Esophagus muscularis mucosa (tissue), 4 donors: ENCODE measurements around the gene STAT1. TPM values are rescaled to one million over a fixed set of nuclear protein-coding genes. Genes with fewer than 3 reads are reported as not detected.

ENCODE experiments used
- DNase-seq: peaks from one replicate; pipeline ENCODE4 v3.0.0-alpha.2; 2017; ENCODE audit errors: extremely low spot score
- H3K27ac ChIP-seq, 4 donors: fragments of 200-600 bp; sonication (generic); replicated peaks in 1 of 4; 1 replicate in 3 of 4; 2 replicates in 1 of 4; pipeline ENCODE4 v1.5.1; 2016 to 2019; ENCODE audit warnings: mild to moderate bottlenecking in 1 of 4
- H3K27me3 ChIP-seq, 4 donors: fragments of 200-600 bp; sonication (generic); one replicate each; pipeline versions ENCODE4 v1.5.1 to v1.6.0; 2016 to 2019
- H3K36me3 ChIP-seq, 4 donors: fragments of 200-600 bp; sonication (generic); one replicate each; pipeline ENCODE4 v1.5.1; 2016 to 2019
- H3K4me1 ChIP-seq, 4 donors: fragments of 200-600 bp; sonication (generic); one replicate each; pipeline ENCODE4 v1.5.1; 2016 to 2019
- H3K4me3 ChIP-seq, 4 donors: fragments of 200-600 bp; sonication (generic); 1 replicate in 2 of 4; 2 replicates in 2 of 4; pipeline ENCODE4 v1.5.1; 2016 to 2019; ENCODE audit warnings: mild to moderate bottlenecking in 4 of 4, moderate library complexity in 1 of 4
- H3K9me3 ChIP-seq, 4 donors: fragments of 200-600 bp; sonication (generic); 1 replicate in 3 of 4; 2 replicates in 1 of 4; pipeline ENCODE4 v1.5.1; 2016 to 2019
- CTCF ChIP-seq, 3 experiments: fragments of 200-600 bp in 2 of 3; fragments of 450-650 bp in 1 of 3; sonication (generic) in 2 of 3; IDR thresholded peaks; one replicate each; pipeline ENCODE4 v1.5.1; 2017 to 2019; ENCODE audit warnings: antibody characterized with exemption in 3 of 3, mild to moderate bottlenecking in 2 of 3, moderate library complexity in 1 of 3
- EP300 ChIP-seq: sonication (generic); formaldehyde crosslinking; IDR thresholded peaks from one replicate; pipeline ENCODE4 v1.6.1; 2017; ENCODE audit warnings: antibody characterized with exemption
- POLR2A ChIP-seq: fragments of 450-650 bp; IDR thresholded peaks from one replicate; pipeline ENCODE4 v1.6.1; 2017; ENCODE audit warnings: antibody characterized with exemption, moderate library complexity, mild to moderate bottlenecking, low read depth
- POLR2AphosphoS5 ChIP-seq, 2 donors: sonication (generic); formaldehyde crosslinking; IDR thresholded peaks; one replicate each; pipeline ENCODE4 v1.6.1; 2017; ENCODE audit warnings: antibody characterized with exemption in 2 of 2
- WGBS: methylation state at CpG from one replicate; pipeline ENCODE4 v1.1.5; 2018; 5-methylcytosine and 5-hydroxymethylcytosine counted together
- intact Hi-C: fragments of 100-400 bp; cut with DNase I; formaldehyde crosslinking; loops from one replicate; pipeline ENCODE4 v1.15.1; 2023
- total RNA-seq, 4 donors: library from RNA; depleted of rRNA; stranded (reverse); fragments of >200 nt; gene quantifications; one replicate each; pipeline versions ENCODE4 v1.1.0 to v1.2.1, GENCODE V29; 2016

Gene STAT1
- total RNA-seq, 4 donors from 2014 or later: 44.2 to 57.3 (median 48.6) TPM

- peaks cover 39 to 100% (median 79%) of the 10 kb centered on the region in 4 donors for H3K36me3 ChIP-seq
- intact Hi-C loops: no loop called here
- H3K4me1 ChIP-seq: peaks cover 4 to 26% (median 13%) of the 10 kb centered on the region in 4 donors
- DNase-seq: no peak
- WGBS: 93% methylated on average over 5 of the region's 5 CpGs
- no peaks in the 10 kb centered on the region for H3K27me3 ChIP-seq
- no peak for TF ChIP-seq CTCF (IDR thresholded peaks at IDR 0.05)
- no peak for TF ChIP-seq POLR2AphosphoS5 (IDR thresholded peaks at IDR 0.05)
- no peak for TF ChIP-seq POLR2A
- TF ChIP-seq EP300: no peak
- H3K4me3 ChIP-seq: no peak overlapping the region
- no peak overlapping the region for H3K27ac ChIP-seq
- no peaks in the 10 kb centered on the region for H3K9me3 ChIP-seq
Measured at GRCh38 chr2:190977505-190977904, 36.5 kb downstream of the STAT1 start.

- intact Hi-C loops: no loop called here
- Histone ChIP-seq H3K9me3 (no peaks in the 10 kb centered on the region), H3K4me1 (peaks cover 4 to 30% (median 13%) of the 10 kb centered on the region in 4 donors), H3K27me3 (no peaks in the 10 kb centered on the region), H3K4me3 (no peak overlapping the region), H3K36me3 (peaks cover 39 to 99% (median 76%) of the 10 kb centered on the region in 4 donors), H3K27ac (no peak overlapping the region)
- no peak for DNase-seq
- TF ChIP-seq EP300 (no peak), CTCF (IDR thresholded peaks at IDR 0.05) (no peak), POLR2A (no peak), POLR2AphosphoS5 (IDR thresholded peaks at IDR 0.05) (no peak)
- WGBS: 95% methylated on average over 2 of the region's 2 CpGs
Measured at GRCh38 chr2:190976521-190976920, 37.5 kb downstream of the STAT1 start.

GRCh38 chr2:190974629-190975361, 39.2 kb downstream of the STAT1 start:
- Histone ChIP-seq H3K27ac (no peak overlapping the region), H3K4me3 (no peak overlapping the region), H3K9me3 (no peaks in the 10 kb centered on the region), H3K27me3 (no peaks in the 10 kb centered on the region), H3K4me1 (peaks cover 0 to 27% (median 5%) of the 10 kb centered on the region in 4 donors), H3K36me3 (peaks cover 48 to 99% (median 82%) of the 10 kb centered on the region in 4 donors)
- WGBS: 91% methylated on average over 12 of the region's 12 CpGs
- TF ChIP-seq POLR2AphosphoS5 (IDR thresholded peaks at IDR 0.05) (no peak), EP300 (no peak), POLR2A (no peak), CTCF (IDR thresholded peaks at IDR 0.05) (no peak)
- DNase-seq: no peak
- intact Hi-C loops: no loop called here

GRCh38 chr2:190973726-190974628, 40.0 kb downstream of the STAT1 start:
- WGBS: 87% methylated on average over 11 of the region's 11 CpGs
- TF ChIP-seq POLR2A: no peak
- no peak for TF ChIP-seq EP300
- no peak for TF ChIP-seq CTCF (IDR thresholded peaks at IDR 0.05)
- no peak for TF ChIP-seq POLR2AphosphoS5 (IDR thresholded peaks at IDR 0.05)
- DNase-seq: no peak
- peaks cover 47 to 99% (median 83%) of the 10 kb centered on the region in 4 donors for H3K36me3 ChIP-seq
- intact Hi-C loops: no loop called here
- no peak overlapping the region for H3K27ac ChIP-seq
- H3K9me3 ChIP-seq: no peaks in the 10 kb centered on the region
- no peak overlapping the region for H3K4me3 ChIP-seq
- H3K27me3 ChIP-seq: no peaks in the 10 kb centered on the region
- peaks cover 0 to 20% (median 3%) of the 10 kb centered on the region in 4 donors for H3K4me1 ChIP-seq
